ENCODE measurements around the gene POLL.
A peak's percentile ranks its signal among the peaks of the same experiment; 100 is the strongest.
"Not testable (repeated sequence)": the region's sequence is repeated elsewhere in the genome, so short reads cannot be mapped to it uniquely, and the experiment has no call there.

Gene POLL

DNA sequence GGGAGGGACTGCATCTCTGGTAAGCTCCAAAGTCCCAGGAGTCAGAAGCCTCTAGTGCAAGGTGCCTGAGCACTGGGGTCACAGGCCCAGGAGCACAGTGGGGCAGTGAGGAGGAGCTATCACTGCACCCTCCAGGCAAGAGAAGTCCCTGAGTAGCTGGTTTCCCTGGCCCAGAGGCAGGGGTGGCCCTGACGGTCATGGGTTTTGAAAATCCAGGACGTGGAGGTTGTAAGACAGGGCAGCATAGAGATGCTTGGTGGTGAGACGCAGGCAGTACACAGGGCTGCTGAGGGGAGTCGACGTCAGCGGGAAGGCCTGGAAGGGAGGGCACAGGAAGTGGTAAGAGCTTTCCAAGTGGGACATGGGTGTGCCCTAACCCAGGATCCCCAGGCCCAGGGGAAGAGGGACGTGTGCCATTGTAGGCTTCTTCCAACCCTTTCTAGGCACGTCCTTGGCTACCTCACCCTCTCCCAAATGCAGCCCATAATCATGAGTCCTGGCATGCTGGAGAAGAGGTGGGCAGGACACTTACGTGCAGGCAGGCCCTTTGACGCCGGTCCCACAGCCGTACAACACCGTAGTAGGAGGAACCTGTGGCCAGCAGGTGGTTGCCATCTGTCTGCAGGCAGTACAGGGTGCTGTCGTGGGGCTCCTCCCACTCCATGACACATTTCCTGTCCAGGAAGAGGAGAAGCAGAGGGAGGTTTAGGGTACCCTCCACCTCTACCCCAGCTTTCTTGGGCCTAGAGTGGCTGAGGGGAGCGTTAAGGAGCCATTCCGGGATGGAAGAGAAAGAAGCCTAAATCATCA, 23.2 kb upstream of the POLL start:
- peak; percentile 41 for DNase-seq (ENCODE audit: low spot score)

DNA sequence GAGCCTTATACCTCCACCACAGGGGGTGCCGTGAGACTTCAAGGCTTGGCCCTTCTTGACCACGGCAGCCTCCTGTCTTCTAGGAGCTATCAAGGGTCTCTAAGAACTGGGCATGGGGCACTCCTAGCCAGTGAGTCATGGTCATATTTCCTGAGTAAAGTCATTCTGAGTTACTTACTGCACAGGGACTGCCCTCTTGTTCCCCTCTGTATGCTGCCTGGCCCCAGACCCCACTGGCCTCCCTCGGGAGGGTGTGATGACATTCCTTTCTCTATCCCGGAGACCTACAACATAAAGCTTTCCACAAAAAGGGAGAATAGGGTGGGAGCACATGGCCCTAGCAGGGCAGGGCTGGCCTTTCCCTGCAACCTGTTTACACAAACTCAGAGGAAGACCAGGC, 21.4 kb upstream of the POLL start:
- DNase-seq (ENCODE audit: low spot score), result no peak

GRCh38 chr10:101607124-101607523, 19.1 kb upstream of the POLL start:
- DNase-seq (ENCODE audit: low spot score), result no peak

DNA sequence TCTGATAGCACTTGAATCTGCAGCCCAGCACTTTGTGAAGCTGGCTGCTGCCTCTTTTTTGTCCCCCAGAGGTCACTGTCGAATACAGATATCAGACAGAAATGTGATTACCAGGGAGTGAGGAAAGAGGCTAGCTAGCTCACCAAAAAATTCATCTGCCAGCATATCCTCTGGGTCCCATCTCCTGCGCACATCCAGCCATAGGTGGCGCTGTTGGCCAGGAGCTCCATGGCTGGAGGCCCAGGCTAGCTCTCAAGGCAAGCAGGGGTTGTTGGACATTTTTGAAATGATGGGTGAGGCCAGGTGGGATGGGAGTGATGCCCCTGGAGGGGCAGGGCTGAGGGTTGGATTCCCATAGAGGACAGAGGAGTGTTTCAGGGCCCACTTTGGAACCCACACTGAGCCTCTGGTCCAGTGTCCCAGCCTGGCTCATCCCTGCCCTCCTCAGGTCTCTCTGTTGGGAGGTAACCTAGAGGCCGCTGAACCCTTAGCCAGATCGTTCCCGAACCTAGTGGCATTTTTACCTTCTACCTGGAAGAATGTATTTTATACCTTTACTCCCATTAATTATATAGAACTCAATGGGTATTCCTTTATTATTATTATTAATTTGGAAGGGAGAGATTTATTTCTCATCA, 14.8 kb upstream of the POLL start:
- DNase-seq (ENCODE audit: low spot score), result peak; percentile 86

GRCh38 chr10:101601541-101601940, 13.5 kb upstream of the POLL start:
- no peak for DNase-seq (ENCODE audit: low spot score)

DNA sequence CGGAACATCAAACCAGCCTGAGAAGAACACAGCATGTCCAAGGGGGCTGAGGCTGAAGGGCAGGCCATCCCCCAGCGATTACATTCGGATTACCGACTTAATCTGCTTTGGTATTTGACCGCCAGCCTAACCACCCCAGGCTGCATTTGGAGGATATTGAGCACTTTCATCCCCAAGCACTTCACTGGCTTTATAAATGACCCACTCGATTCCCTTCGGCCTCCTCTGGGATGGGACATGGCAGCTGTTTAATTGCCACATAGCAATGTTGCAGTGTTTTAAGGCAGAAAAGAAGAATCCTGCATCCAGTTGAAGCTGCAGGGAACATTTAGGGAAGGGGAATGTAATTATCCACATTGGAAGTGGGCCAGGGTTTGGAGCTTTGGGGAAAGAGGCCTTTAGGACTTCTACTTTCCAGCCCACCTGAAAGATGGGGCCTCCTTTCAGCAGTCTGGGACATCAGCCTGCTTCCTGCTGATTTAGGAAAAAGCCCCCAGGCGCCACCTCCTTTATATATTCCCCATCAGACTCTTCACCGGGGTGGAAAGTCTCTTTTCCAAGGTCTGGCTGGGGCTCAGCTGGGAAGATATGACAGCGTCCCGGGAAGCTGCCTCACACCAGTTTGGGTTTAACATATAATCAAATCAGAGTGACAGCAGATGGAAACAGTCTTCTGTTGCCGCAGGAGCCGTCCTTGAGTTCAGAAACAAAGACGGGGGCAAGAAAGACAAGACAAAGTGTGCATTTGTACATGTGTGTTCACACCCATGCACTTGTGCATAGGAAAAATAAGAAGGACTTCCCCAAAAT, 9.2 kb upstream of the POLL start:
- no peak for DNase-seq (ENCODE audit: low spot score)

DNA sequence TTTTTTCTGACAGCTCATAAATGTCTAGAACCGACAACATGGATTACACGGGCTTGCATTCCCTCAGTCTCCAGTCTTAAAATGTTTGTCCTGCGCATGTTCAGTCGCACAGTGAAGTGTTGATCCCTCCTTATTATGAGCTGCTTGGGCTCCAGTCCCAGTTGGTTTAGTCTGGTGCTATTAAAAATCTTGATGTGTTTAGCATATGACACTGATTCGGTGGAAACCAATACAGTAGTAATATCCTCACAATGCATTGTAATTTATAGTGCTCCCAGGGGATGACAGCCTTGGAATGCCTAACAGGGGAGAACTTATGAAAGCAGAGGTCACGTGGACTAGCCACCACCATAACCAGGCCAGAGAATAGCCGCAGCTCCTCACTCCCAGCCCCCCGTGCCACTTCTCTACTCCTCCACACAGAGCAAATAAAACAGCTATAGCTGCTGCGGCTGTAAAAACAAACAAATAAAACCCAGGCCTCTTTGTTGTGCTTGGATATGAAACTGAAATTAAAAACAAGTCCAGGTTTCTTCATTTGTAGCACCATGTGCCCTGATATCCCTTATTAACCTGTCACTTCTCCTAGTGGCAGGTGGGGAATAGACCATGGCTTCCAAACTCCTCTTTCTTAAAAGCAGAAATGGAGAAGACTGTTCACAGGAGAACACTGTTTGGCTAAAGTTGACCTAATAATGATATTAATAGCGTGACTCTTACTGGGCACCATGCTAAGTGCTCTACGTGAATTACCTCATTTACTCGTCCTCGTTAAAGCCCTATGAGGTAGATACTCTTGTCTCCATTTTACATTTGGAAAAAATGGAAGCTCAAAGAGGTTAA, 7.8 kb upstream of the POLL start:
- DNase-seq (ENCODE audit: low spot score), result peak; percentile 41

DNA sequence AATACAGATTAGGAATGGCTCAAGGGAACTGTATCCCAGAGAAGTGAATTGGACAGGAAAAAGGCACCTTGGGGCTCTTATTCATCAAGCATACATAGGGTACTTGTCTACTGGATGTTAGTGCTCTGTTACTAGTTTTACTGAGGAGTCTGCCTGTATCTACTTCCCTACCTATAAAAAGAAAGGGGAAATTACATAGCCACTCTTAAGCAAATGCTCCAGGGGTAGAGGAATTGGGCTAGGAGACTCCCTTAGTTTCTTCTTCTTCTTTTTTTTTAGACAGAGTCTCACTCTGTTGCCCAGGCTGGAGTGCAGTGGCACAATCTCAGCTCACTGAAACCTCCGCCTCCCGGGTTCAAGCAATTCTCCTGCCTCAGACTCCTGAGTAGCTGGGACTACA, 5.3 kb upstream of the POLL start:
- DNase-seq (ENCODE audit: low spot score), result not testable (repeated sequence)

- DNase-seq (ENCODE audit: low spot score), result peak; percentile 60
These were observed 822 bp upstream of the POLL start for GRCh38 chr10:101588879-101589278.

DNA sequence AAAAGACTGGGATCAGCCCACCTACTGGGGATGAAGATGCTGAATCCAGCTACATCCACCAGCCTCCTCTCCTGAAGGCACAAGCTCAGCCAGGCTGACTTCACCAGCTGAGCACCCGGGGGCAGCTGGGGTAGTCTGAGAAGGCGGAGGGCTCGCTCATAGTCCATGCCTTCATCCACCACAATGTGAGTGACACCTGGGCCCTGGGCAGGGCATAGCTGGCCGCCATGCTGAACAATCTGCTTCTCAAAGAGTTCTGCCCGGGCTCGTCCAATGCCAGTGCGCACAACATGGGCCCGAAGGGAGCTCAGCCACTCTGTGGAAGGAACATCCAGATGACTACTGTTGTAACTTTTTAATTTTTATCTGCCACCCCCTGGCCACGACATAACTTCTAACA, 2.2 kb downstream of the POLL start:
- DNase-seq (ENCODE audit: low spot score), result no peak

DNA sequence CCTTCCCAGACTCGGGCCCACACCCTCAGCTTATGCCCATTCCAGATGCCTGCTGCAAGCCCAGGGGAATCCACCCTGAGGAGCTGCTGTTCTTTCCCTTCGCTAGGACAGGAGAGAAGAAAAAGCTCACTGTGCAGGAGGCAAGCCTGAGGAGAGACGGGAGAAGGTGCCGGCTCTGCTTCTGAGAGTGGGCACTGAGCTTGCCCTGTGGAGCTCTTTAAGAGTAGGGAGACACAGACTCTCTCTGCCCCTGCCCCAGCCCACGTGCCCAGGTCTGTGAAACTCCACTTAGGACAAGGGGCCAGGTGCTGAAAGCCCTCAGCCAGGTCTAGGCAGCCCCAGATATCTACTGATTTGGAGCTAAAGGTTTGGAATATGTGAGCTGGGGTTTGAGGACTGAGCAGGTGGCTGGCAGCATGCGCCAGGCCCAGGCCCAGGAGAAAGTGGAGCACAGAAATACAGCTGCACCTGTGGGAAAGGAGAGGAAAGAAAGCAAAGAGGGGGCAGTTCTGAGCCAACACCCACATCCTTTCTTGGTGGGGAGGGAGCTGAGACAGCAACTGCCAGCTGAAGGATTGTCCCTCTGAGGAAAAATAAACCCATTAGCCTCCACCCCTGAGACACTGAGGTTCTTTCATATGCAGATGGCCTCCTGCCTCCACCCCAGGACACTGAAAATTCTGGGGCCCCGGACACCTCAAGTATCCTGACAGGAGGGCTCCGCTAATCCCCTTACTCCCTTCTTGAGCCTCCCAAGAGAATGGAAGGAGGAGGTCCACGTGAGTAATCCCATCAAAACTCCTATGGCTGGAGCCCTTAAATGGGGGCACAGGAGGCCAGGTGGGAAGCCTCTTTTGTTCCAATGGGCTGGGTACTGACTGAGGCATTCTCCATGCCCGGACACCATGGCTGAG, 7.3 kb downstream of the POLL start:
- DNase-seq (ENCODE audit: low spot score), result no peak

DNA sequence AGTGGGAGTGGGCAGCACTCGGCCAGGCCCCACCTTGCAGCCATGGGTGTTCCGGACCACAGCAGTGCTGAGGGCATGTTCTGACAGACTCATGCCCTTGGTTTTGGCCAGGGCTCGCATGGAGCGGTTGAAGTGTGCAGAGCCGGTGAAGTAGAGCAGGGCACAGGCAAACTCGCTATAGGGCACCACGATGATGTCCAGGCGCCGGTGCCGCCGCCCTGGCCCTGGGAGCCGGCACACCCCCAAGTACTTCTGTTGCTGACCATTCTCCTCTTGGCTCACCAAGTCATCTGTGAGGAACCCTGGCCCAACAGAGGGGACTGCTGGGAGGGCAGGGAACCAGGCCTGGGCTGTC, 8.6 kb downstream of the POLL start:
- no peak for DNase-seq (ENCODE audit: low spot score)

GRCh38 chr10:101578803-101579515, 9.1 kb downstream of the POLL start:
- DNase-seq (ENCODE audit: low spot score), result no peak

DNA sequence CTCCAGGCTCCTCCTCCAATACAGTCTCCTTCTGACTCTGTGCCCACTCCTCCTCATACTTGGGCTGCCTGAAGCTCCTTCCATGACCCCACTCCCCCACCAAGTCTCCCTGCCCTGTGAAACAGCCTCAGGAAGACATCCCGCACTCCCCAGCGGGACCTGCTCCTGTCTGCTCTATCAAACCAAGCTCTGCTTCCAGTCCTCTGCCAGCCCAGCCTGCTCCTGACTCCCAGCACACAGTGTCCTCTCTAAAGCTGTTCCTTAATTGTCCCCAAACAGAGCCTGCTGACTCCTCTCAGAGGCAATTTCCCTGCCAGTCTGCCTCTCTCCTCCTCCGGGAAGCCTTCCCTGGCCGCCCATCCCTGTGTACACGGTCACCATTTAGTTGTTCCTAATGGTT, 9.9 kb downstream of the POLL start:
- DNase-seq (ENCODE audit: low spot score), result no peak

DNA sequence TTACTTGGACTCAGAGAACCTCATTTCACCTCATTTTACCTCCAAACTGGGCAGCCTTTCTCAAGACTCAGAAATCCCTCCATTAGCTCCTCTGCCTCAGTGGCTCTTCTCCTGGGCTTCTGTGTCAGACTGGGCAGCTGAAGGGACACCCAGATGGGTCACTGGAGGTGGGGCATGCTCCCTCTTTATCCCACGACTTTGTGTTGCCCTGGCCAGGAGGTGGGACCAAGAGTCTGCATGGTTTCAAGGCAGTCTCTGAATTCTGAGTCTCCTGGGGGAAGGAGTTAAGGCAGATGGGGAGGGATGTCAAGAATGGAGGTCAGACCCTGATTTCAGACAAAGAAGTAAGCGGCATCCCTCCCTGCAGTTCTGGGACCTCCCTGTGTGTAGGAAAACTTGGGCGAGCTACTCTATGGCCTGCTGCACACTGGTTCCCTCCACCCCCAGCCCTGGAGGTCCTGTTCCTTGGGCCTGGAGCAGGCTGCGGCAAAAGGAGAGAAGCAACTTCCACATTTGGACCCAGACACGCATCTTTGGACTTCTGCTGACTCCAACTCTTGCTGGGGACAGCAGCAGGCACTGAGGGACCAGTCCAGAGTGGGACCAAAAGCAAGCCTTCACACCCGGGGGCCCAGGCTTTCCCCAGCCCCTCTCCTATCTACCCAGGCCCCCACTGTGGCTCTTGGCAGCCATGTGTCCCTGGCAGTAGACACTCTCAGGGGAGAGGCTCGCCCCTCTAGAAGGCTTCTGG, 10.8 kb downstream of the POLL start:
- DNase-seq (ENCODE audit: low spot score), result no peak

DNA sequence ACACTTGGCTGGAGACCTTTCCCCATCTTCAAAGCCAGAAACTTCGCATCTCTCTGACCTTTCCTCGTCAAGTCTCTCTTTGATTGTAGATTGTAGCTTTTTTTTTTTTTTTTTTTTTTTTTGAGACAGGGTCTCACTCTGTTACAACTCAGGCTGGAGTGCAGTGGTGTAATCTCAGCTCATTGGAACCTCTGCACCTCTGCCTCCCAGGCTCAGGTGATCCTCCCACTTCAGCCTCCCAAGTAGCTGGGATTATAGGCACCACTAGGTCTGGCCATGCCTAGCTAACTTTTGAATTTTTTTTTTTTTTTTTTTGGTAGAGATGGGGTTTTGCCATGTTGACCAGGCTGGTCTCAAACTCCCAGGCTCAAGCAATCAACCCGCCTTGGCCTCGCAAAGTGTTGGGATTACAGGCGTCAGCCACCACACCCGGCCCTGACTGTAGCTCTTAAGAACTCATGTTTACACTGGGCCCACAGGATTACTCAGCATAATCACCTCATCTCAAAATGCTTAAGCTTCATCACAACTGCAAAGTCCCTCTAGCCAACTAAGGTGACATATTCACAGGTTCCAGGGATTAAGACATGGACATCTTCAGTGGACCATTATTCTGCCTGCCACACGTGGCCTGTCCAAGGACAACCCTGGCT, 11.7 kb downstream of the POLL start:
- no peak for DNase-seq (ENCODE audit: low spot score)

GRCh38 chr10:101575580-101576210, 12.4 kb downstream of the POLL start:
- no peak for DNase-seq (ENCODE audit: low spot score)

DNA sequence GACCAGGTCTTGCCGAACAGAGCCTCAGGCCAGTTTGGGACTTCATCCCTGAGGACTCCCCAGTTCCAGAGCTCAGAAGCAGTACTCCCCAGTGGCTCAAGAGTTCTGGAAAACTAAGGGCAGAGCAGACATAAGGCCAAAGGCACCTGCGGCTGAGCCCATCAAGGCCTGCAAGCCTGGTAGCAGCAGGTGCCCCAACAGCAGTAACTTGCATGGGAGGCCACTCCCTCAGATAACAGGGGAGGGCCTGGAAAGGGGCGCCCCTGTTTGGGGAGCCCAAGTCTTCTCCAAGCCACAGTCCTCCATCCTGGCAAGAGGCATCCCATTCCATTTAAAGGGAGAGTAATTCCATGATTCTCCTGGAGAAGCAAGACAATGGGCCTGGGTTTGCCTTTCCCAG, 13.0 kb downstream of the POLL start:
- no peak for DNase-seq (ENCODE audit: low spot score)

Data from GM03348 (cell line).